Brain pericyte (primary cell): ENCODE data around the gene JUP.

Source experiments
- DNase-seq: peaks from one replicate; pipeline ENCODE4 v3.0.0-alpha.2; 2012; ENCODE audit warnings: low read depth, low spot score

Gene JUP

DNA sequence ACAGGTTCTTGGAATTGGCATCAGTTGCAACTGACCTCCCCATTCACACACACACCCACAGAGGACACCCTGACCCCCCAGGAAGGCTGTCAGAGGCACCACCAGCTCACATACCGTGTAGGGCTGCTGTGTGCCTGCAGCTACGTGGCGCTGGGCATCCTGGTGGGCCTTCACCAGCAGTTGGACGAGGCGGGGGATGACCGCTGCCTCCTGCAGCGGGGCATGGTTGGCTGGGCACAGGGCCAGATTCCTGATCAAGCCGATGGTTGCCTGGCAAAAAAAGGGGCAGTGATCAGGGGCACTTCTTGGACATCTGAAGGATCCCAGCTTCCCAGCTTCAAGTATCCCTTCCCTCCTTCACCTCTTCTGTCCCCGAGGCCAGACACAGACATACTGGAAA is 27.9 kb downstream of the JUP start:
- no peak for DNase-seq

DNA sequence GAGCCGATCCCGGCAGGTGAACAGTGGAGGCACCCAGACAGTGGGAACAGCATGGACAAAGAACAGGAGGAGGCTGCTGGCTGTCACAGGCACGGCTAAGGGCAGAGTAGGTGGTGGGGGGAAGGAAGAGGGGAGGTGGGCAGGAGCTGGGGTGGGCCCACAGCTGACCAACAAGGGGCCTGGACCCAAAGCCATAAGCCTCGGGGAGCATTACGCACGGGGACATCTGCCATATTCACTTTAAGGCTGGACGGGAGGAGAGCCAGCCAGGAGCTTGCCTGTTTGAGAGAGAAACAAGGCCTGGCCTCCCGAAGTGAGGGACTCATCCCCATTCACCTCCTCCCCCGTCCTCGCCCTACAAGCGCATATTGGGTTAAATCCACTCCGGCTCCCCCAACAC is 32.4 kb downstream of the JUP start:
- no peak for DNase-seq

DNA sequence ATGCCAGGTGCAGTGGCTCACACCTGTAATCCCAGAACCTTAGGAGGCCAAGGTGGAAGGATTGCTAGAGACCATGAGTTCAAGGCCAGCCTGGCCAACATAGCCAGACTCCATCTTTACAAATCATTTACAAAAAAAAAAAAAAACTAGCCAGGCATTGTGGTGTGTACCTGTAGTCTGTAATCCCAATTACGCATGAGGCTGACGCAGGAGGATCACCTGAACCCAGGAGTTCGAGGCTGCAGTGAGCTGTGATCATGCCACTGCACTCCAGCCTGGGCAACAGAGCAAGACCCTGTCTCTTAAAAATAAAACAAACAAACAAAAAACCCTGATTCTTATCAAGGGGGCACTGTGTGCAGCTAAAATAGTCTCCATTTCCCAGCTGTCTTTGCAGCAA is 35.2 kb downstream of the JUP start:
- DNase-seq, result no peak

DNA sequence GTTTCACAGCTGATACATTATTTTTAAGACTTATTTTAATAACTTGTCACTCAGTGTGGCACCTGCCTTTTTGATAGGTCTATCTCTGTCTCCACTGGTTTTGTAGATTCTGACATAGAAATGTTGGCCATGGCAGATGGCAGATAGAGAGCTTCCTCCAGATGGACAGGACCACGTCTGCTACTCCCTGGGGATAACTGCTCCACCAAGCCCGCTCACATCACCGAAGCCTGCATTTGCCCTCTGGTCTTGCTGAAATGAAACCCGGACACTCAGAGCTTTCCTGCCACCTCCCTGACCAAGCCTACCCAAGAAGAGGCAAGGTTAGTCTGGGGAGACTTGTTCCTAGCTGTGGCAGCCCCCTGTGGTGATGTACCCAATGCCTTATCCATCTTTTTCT is 35.6 kb downstream of the JUP start:
- no peak for DNase-seq

DNA sequence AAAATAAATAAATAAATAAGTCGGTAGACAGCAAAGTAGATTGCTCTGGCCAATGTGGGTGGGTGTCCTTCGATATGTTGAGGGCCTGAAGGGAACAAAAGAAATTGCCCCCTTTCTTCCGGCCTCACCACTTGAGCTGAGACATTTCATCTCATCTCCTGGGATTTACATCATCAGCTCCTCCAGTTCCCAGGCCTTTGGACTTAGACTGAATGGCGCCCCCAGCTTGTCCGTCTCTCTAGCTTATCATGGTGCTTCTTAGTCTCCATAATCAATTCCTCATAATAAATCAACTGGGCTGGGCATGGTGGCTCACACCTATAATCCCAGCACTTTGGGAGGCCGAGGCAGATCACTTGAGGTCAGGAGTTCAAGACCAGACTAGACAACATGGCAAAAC is 38.2 kb downstream of the JUP start:
- no peak for DNase-seq

DNA sequence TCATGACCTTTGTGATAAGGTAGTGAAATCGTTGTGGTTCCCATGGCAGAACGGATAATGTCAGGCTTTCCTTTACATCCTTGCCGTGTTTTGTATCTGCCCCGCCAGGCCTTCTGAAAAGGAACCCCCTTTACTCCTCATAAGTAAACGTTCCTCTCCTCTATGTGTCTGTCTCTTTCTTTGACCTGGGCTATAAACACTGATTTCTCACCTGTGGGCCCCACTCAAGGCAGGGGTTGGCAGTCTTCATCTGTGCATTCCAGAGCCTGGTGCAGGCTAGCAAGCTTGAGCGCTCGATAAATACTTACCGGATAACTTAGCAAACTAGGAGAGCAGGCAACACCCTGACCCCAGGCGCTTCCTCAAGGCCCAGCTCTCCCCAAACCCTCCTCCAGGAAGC is 44.8 kb downstream of the JUP start:
- no peak for DNase-seq

DNA sequence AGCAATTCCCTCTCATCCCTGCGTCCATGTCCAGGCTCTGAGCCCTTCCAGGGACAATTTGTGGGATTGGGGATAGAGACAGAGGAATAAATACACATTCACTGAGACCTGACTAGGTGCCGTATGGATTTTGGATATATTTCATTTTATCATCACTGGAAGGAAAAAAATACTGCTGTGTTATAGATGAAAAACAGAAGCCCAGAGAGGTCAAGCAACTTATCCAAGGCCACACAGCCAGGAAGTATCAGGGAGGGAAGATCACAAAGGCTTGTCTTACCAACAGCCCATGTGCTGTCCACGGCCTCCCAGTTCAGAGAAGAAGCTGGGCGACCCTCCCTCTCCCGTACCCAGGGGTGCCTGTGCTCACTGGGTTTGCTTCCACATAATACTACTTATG is 46.0 kb downstream of the JUP start:
- DNase-seq, result no peak

DNA sequence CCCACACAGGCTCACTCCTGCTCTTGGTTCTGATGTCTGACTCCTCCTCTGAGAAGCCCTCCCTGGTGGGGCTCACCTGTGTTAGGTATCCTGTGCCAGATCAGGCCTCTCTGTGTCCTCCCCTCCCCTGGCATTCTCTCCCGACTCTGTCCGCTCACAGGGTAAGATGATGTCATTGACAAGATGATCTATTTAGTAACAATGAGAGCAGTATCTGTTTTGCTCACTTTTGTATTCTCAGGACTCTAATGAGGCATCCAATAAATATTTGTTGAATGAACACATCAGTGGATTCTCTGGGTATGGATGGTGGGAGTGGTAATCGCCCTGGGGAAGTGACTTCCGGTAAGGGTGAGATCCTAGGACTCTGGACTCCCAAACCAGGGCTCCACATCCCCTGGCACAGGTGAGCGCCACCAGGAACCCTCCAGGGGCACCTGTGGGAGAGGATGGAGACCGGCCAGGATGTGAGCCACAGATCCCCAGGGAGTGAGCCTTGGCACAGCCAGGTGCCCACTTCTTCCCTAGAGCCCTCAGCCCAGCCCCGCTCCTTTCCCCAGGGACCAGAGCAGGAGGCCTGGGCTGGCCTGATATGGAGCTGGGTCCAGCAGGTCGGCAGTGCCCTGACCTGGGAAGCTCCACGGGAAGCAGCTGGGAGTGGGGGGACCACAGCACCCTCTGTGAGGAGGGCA is 46.7 kb downstream of the JUP start:
- DNase-seq, result no peak

DNA sequence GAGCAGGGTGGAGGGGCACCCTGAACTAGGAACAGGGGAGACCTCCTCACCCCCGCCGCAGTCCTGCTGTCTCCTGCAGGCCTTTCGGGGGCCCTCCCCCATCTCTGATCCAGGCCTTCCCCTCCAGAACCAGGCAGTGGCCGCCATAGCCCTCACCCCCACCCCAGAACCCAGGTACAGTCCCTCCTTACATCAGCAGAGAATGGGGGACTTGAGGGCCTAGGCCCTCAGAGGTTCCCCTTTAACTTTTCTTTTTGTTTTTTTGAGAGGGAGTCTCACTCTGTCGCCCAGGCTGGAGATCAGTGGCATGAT is 47.8 kb downstream of the JUP start:
- DNase-seq, result no peak

DNA sequence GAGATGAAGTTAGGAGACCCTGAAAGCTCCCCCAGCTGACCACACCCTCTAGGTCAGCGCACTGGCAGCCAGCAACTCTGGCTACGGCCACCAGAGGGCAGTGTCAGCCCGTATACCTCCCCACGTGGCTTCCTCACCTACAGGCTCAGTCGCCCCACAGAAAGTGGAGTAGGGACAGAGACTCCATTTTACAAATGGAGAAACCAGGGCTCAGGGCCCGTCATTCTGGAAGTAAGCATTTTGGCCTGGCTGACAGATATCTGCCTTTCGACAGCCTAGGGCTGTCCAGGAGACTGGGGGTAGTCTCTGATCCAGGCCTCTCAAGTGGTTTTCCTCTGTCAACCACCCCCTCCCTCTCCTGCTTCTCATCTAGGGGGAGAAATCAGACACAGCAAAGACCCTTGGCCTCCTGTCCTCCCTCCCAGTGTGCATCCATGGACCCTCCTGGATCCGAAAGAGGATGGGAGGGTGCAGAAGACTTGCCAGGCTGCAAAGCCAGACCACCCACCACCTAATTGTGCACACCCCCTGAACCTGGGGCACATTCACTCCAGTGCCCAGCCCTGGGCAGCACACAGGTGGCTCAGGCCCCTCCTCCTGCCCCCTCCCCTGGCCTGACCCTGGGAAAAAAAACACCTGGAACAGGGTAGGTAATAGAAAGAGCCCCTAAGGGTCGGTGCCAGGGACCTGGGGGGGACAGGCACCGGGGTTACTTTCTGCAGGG is 48.3 kb downstream of the JUP start:
- DNase-seq, result peak; percentile 30

DNA sequence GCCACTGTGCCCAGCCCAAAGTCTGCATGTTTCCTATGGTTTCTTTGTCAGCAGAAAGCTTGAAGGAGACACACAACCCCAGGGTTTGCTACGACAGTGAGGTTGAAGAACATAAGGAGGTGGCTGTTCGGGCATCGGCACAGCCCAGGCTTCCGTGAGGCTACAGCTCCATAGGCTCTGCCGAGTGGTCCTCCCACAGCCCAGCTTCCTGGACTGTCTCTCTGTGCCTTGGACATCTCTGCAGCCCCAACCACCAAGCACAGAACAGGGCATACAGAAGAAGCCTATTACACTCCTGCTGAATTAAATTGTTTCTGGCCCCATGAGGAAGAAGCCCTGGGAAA is 48.9 kb downstream of the JUP start:
- no peak for DNase-seq

DNA sequence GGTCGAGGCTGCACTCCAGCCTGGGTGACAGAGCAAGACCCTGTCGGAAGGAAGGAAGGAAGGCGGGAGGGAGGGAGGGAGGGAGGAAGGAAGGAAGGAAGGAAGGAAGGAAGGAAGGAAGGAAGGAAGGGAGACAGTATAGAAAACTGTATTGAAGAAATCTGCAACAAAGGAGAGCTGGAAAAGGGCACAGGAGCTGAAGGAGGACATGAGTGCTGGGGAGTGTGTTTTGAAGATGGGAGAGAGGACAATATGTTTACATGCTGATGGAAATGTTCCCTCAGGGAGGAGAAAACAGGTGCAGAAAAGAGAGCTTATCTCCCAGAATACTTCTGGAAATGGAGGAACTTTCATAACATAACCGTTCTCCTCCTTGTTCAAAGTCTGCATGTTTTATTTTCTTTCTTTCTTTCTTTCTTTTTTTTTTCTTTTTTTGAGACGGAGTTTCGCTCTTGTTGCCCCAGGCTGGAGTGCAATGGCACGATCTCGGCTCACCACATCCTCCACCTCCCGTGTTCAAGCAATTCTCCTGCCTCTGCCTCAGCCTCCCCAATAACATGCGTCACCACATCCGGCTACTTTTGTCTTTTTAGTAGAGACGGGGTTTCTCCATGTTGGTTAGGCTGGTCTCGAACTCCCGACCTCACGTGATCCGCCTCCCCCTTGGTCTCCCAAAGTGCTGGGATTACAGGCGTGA is 49.4 kb downstream of the JUP start:
- DNase-seq, result no peak

DNA sequence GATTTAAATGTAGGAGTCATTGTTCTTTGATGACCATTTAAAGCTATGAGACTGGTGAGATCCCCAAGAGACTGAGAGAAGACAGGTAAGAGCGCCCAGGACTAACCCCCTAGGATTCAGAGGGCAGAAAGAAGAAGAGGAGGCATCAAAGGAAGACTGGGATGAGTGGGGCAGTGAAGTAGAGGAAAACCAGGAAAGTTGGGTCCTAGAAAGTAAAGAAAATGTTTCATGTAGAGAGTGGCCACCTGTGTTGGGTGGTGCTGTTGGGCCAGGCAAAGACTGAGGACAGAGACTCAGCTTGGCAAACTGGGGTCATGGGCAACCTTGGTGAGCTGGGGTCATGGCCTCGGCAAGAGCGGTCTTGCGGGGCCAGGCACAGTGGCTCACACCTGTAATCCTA is 50.8 kb downstream of the JUP start:
- no peak for DNase-seq

DNA sequence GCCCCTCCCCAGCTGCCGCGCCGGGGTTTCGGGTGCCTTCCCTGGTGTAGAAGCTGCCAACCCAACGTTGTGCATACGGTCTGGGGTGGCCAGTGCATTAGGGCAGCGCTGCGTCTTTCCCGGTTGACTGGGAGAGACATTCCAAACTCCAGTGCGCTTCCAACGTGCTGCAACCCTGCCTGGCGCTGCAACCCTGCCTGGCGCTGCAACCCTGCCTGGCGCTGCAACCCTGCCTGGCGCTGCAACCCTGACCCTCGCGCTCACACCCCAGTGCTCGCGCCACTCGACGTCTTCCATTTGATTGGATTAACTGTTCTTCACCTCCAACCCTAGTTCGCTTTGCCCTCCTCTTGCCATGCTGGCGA is 51.6 kb downstream of the JUP start:
- DNase-seq, result no peak

DNA sequence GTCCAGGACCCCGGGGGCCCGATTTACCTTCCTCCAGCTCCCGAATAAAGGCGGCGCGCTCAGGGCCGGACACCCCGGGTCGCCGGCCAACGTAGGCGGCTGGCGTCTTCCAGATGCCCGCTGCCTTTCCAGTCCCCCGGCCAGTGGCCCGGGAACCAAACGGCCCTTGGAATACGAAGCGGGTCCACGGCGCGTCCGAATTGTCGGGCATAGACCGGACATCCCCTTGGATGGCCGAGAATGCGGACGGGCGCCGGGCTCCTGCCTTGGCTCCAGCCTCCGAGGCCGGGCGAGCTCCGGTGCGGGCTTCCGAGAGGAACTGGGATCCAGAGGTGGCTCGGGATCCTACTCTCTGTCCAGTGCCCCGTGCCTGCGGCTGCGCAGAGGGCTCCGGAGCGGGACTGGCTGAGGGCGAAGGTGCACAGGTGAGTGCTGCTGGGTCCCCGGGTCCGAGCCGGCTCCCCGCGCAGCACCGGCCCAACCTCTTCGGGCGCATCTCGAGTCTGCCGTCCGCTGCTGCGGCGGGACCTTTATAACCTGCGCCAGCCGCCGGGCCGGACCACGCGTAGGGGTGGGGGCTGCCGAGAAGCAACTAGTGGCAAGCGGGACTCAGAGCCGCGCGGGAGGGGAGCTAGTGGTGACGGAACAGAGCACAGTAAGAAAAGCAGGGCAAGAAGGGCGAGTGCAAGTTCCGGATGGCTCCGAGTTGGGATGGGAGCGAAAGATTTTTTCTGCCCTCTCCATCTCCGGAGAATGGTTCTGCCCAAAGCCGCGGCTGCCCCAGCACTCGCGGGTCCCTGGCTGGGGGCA is 52.2 kb downstream of the JUP start, which contains the start of gene HAP1:
Gene HAP1 (minus strand): TSS at position 505 of the 810 bp plus-strand sequence. CDS start 9 bp downstream, at position 496.
- DNase-seq, result no peak

DNA sequence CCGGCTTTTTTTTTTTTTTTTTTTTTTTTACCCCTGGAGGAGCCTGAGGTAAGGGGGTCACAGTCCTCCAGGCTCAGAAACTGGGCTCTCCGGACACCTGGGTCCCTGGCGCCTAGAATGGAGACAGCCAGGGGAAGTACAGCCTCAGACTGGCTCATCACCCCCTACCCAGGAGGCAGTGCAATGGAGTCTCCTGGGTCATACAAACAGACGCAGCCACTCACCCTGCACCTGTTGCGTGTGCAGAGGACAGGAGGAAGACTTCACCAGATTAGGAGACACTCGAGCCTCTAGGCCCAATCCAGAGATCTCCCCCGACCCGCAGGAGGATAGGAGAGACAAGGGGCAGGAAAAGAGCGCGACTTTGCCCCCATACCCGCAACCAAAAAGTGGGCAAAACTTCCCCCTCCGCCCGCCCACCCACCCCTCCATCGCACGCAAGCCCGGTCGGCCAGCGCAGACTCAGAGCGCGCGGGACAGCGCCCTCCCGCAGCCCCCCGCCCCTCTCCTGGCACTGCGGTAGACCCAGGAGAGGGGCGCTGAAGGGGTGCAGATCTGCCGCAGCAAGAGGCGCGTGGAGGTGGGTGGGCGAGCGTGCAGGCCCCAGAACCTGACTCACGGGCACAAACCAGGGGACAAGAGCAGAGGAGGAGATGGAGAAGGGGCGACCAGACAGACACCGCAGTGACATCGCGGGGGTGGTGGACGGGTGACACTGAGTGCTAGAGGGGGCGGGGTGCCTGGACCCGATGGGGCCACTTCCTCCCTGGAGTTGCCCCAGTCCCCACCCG is 53.0 kb downstream of the JUP start:
- DNase-seq, result no peak

DNA sequence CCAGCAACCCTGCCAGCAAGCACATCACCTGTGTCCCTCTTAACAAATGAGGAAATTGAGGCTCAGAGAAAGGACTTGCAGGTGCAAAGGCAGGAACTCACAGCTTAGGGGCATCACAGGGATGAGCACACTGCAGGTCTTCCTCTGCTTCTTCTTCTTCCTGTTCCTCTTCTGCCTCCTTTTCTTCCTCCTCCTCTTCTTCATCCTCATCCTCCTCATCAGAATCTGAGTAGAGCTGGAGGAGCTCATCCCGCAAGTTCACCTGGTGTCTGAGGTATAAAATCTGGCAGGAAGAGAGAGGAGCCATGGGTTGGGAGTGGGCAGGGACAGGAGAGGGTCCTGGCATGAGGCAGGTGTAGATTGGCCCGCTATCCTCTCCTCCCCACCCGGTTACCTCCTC is 54.7 kb downstream of the JUP start:
- no peak for DNase-seq

DNA sequence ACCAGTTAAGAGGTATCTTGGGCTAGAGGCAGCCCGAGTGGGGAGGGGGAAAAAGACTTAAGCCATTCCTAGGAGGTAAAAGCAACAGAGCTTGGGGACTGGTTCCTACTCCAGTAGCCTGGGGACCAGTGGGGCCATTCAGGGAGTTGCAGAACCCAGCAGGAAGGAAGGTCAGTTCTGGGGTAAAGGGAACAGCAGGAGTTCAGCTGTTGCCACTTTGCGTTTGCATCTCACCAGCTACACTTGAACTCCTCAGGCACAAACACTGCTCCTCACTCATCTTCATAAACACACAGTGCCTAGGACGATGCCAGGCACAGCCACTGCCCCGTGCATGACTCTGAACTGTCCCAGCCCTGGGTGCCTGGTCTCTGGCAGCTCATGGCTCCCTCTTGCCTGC is 56.0 kb downstream of the JUP start:
- no peak for DNase-seq

DNA sequence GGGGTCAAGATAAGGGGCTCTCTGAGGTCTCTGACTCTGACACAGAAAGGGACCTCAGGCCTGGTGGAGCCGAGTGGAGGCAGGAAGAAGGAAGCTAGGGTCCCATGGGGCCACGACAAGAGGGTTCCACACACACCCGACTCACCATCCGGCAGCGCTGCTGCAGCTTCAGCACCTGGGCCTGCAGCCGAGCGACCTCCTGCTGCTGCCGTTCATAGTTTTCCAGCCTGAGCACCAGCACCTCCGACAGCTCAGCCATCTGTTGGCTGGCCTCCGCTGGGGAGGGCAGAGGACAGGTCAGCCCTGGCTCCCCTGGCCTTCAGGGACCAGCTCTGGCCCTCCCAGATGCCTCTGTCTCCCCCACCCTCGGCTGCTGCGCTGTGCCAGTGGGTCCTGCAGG is 58.5 kb downstream of the JUP start:
- DNase-seq, result no peak

DNA sequence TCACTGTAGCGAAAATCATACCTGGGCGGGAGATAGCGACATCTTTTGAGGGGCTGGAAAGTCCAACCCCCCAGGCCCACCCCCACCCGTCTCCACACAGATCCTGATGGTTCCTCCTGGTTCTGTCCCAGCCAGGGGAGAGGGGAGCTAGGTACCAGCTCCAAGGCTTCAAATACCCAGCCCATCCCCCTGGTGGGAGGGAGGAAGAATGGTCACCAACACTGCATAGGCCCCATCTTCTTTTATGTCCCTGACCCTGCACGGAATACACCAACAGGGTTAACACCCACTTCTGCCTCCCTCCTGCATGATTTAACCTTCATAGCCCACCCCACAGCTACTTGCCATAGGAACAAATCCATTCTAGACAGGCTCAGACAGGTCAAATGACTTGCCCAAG is 61.4 kb downstream of the JUP start:
- DNase-seq, result no peak

DNA sequence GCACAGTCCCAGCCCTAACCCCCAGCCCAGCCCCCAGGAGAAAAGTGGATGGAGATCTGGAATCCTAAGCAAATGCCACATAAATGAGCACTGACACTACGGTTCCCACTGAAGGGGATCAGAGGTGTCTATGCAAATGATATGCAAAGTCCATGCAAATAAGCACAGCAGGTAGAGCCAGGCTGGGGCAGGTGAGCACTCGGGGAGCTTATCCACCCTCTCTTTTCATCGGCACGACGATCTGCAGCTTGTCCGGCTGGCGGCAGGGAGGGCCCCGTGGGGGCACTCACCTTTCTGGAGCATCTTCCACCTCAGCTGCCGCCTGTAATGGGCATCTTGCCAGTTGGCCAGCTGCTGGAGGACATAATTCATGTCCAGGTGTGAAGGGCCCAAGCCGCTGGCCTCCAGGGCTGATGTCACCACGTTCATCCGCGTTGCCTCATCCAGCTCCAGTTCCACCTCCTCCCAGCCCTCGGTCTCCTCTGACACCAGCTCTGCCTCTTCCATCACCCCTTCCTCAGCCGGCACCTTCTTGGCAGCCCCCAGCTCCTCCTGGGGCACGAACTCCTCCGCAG is 61.9 kb downstream of the JUP start:
- no peak for DNase-seq
